DND-41 (cell line): ENCODE measurements around the gene EGFL7.

Source experiments
- ATAC-seq: fragments of 200-7000 bp; cut with Tn5 transposase; 3 replicates; pipeline ENCODE4 v1.9.1; 2021; ENCODE audit warnings: low read depth; ENCODE audit not compliant: insufficient read depth
- DNase-seq: peaks from one replicate; pipeline ENCODE4 v3.0.0-alpha.2; 2020
- H2AFZ ChIP-seq: 2 replicates; pipeline ENCODE4 v1.6.0; 2012; ENCODE audit warnings: low read depth, low read length
- H3K27ac ChIP-seq: 2 replicates; pipeline ENCODE4 v1.5.1; 2012; ENCODE audit warnings: low read length, inconsistent platforms
- H3K27me3 ChIP-seq: fragments of 200-600 bp; sonication (generic); 2 replicates; pipeline ENCODE4 v1.6.0; 2012; ENCODE audit warnings: low read length, mild to moderate bottlenecking, inconsistent platforms; ENCODE audit not compliant: insufficient read depth, poor library complexity
- H3K36me3 ChIP-seq: 2 replicates; pipeline ENCODE4 v1.5.1; 2012; ENCODE audit warnings: low read length, inconsistent platforms; ENCODE audit not compliant: insufficient read depth
- H3K4me1 ChIP-seq: 2 replicates; pipeline ENCODE4 v1.5.1; 2012; ENCODE audit warnings: mild to moderate bottlenecking, low read length; ENCODE audit not compliant: insufficient read depth
- H3K4me2 ChIP-seq: 2 replicates; pipeline ENCODE4 v1.6.0; 2012; ENCODE audit warnings: mild to moderate bottlenecking, moderate library complexity, low read length, inconsistent platforms; ENCODE audit not compliant: insufficient read depth
- H3K4me3 ChIP-seq, 2 experiments: fragments of 200-600 bp in 1 of 2; shearing (Covaris generic) in 1 of 2; 2 replicates each; pipeline ENCODE4 v1.5.1; 2012 to 2016; ENCODE audit warnings: inconsistent platforms in 2 of 2, low read length in 2 of 2, mild to moderate bottlenecking in 2 of 2, low read depth in 1 of 2, moderate library complexity in 1 of 2
- H3K79me2 ChIP-seq: 2 replicates; pipeline ENCODE4 v1.6.0; 2012; ENCODE audit warnings: low read length, inconsistent platforms; ENCODE audit not compliant: insufficient read depth
- H3K9ac ChIP-seq: 2 replicates; pipeline ENCODE4 v1.6.0; 2012; ENCODE audit warnings: low read depth, mild to moderate bottlenecking, inconsistent platforms, low read length, moderate library complexity
- H3K9me3 ChIP-seq: 2 replicates; pipeline ENCODE4 v1.5.1; 2012; ENCODE audit warnings: low read length, moderate library complexity, mild to moderate bottlenecking, inconsistent platforms; ENCODE audit not compliant: insufficient read depth, severe bottlenecking
- H4K20me1 ChIP-seq: 2 replicates; pipeline ENCODE4 v1.6.0; 2012; ENCODE audit warnings: low read length; ENCODE audit not compliant: insufficient read depth
- EZH2 ChIP-seq: IDR thresholded peaks from 3 replicates; pipeline ENCODE4 v1.6.1; 2012; ENCODE audit warnings: borderline replicate concordance, low read depth, mild to moderate bottlenecking, moderate library complexity, low read length, inconsistent platforms; ENCODE audit not compliant: severe bottlenecking
- TF ChIP-seq, protein P1 (sequence below): IDR thresholded peaks from 2 replicates; pipeline ENCODE4 v1.5.1; 2012; ENCODE audit warnings: borderline replicate concordance, low read length, moderate library complexity, mild to moderate bottlenecking; ENCODE audit not compliant: poor library complexity, severe bottlenecking; ENCODE audit errors: extremely low read depth

The EGFL7 gene

DNA sequence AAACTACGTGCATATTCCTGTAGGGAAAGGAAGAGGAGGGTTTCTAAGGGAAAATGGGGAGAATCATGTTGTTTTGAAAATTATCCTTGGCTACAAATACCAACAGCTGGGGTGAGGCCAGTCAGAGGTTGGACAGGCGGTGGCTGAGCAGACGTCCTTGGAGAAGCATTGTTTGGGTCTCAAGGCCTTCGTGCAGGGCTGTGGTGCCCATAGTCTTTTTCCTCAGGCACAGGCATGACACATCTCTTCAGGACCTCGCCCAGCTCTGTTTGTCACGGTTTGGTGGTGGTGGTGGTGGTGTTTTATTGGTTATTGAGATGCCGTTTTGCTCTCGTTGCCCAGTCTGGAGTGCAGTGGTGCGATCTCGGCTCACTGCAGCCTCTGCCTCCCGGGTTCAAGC, 27.8 kb upstream of the EGFL7 start:
- H3K4me2 ChIP-seq, result no peak overlapping the region
- H2AFZ ChIP-seq, result no peak overlapping the region

DNA sequence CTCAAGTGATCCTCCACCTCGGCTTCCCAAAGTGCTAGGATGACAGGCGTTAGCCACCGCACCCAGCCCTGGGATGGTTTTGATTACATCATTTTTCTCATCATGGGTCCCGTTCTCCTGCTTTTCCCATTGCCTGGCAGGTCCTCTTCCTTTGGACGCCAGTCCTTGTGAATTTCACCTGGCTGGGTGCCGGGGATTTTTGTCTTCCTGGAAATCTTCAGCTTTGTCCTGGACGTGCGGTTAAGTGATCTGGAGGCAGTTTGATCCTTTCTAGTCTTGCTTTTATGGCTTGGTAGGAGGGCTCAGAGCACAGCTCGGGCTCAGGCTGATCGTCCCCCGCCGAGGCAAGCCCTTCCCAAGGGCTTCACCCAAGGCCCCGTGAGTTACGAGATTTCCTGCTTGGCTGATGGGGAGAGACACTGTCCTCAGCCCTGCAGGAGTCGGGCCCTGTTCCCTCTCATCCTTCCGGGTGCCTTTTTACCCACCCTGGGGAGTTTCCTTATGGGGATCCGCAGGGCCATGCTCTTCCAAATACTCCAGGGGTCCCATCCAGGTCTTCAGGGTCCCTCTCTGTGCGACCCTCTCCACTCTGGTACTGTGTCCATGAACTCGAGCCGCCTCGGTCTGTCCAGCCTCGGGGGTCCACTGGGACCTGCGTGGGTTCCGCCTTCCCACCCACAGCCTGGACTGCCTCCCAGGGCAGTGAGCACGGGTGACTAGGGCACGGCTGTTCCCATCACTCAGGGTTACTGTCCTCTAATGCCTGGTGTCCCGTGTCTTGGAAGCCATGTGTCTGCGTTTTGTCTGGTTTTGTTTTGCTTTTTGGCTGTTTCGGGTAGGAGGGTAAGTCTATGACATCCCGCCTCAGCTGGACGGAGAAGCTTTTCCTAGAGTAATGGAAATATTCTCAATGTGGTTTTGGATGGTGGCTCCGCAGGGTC, 22.3 kb upstream of the EGFL7 start:
- Histone ChIP-seq H3K4me3 (no peak overlapping the region), H3K4me1 (peaks cover 10% of the 10 kb centered on the region), H3K27me3 (peaks cover 2% of the 10 kb centered on the region), H3K79me2 (no peaks in the 10 kb centered on the region), H3K9ac (no peak overlapping the region), H4K20me1 (no peaks in the 10 kb centered on the region), H3K36me3 (no peaks in the 10 kb centered on the region), H2AFZ (no peak overlapping the region), H3K4me2 (no peak overlapping the region), H3K27ac (no peak overlapping the region), H3K9me3 (no peaks in the 10 kb centered on the region)
- no peak for DNase-seq
- no peak for ATAC-seq
- TF ChIP-seq EZH2, result no peak
- TF ChIP-seq, protein P1, sequence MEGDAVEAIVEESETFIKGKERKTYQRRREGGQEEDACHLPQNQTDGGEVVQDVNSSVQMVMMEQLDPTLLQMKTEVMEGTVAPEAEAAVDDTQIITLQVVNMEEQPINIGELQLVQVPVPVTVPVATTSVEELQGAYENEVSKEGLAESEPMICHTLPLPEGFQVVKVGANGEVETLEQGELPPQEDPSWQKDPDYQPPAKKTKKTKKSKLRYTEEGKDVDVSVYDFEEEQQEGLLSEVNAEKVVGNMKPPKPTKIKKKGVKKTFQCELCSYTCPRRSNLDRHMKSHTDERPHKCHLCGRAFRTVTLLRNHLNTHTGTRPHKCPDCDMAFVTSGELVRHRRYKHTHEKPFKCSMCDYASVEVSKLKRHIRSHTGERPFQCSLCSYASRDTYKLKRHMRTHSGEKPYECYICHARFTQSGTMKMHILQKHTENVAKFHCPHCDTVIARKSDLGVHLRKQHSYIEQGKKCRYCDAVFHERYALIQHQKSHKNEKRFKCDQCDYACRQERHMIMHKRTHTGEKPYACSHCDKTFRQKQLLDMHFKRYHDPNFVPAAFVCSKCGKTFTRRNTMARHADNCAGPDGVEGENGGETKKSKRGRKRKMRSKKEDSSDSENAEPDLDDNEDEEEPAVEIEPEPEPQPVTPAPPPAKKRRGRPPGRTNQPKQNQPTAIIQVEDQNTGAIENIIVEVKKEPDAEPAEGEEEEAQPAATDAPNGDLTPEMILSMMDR, result no peak

More for the DNA sequence above, 27.8 kb upstream of the EGFL7 start:
- ATAC-seq (no peak), DNase-seq (no peak)
- Histone ChIP-seq H3K4me3 (no peak overlapping the region), H3K27ac (no peak overlapping the region), H3K4me1 (peaks cover 17% of the 10 kb centered on the region), H3K9me3 (no peaks in the 10 kb centered on the region), H3K79me2 (no peaks in the 10 kb centered on the region), H4K20me1 (peaks cover 2% of the 10 kb centered on the region; the same call in 1 of the 2 replicates), H3K27me3 (no peaks in the 10 kb centered on the region), H3K36me3 (no peaks in the 10 kb centered on the region), H3K9ac (no peak overlapping the region)
- TF ChIP-seq EZH2, result no peak
- TF ChIP-seq, protein P1, result no peak

DNA sequence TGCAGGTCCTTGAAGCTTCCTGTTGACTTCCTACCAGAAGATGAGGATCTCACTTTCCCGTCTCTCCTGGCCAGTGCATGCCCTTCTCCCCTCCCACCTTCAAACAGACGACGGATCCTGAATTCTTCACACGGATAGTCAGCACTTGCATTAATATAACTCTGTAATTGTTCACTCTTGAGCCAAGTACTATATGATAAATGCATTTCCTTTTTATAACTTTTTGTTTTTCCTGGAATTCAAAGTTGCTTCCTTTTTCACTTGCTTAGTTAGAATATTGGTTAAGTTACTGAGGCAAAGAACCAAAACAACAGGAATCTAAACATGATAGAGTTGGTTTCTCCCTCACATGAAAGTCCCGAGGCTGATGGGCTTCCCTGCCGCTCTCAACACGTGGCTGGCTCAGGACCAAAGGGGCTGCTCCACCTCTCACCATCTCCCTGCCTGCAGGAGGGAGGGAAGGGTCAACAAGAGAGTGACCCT, 20.2 kb upstream of the EGFL7 start:
- peaks cover 10% of the 10 kb centered on the region for H3K4me1 ChIP-seq
- no peak overlapping the region for H3K27ac ChIP-seq
- H2AFZ ChIP-seq, result no peak overlapping the region
- no peaks in the 10 kb centered on the region for H3K79me2 ChIP-seq
- H4K20me1 ChIP-seq, result no peaks in the 10 kb centered on the region
- no peak overlapping the region for H3K4me2 ChIP-seq
- no peak overlapping the region for H3K9ac ChIP-seq
- no peaks in the 10 kb centered on the region for H3K9me3 ChIP-seq
- no peaks in the 10 kb centered on the region for H3K36me3 ChIP-seq
- H3K4me3 ChIP-seq, result no peak overlapping the region
- DNase-seq, result no peak
- peaks cover 2% of the 10 kb centered on the region for H3K27me3 ChIP-seq
- ATAC-seq, result no peak
- TF ChIP-seq, protein P1, result no peak
- TF ChIP-seq EZH2, result no peak
